ENCODE results near the gene KCP.
A peak's percentile ranks its signal among the peaks of the same experiment; 100 is the strongest.

Gene KCP

GRCh38 chr7:128904381-128905197, 5.9 kb downstream of the KCP start:
- DNase-seq = peak; percentile 11

- DNase-seq = no peak
Observed at GRCh38 chr7:128903621-128904361, 6.7 kb downstream of the KCP start.

- no peak for DNase-seq
Observed at GRCh38 chr7:128902761-128903585, 7.5 kb downstream of the KCP start.

GRCh38 chr7:128900237-128900636, 10.3 kb downstream of the KCP start:
- DNase-seq = no peak

GRCh38 chr7:128899392-128899791, 11.1 kb downstream of the KCP start:
- no peak for DNase-seq

GRCh38 chr7:128895320-128895719, 15.2 kb downstream of the KCP start:
- no peak for DNase-seq

GRCh38 chr7:128894101-128894440, 16.4 kb downstream of the KCP start:
- no peak for DNase-seq

- no peak for DNase-seq
Observed at GRCh38 chr7:128893251-128894100, 17.0 kb downstream of the KCP start.

- no peak for DNase-seq
Observed at GRCh38 chr7:128892521-128893250, 17.8 kb downstream of the KCP start.

GRCh38 chr7:128891942-128892269, 18.6 kb downstream of the KCP start:
- DNase-seq = no peak

- DNase-seq = no peak
Observed at GRCh38 chr7:128891110-128891941, 19.2 kb downstream of the KCP start.

- no peak for DNase-seq
Observed at GRCh38 chr7:128890306-128891109, 20.0 kb downstream of the KCP start.

GRCh38 chr7:128889121-128889520, 21.4 kb downstream of the KCP start:
- no peak for DNase-seq

GRCh38 chr7:128888756-128889095, 21.8 kb downstream of the KCP start:
- no peak for DNase-seq

GRCh38 chr7:128888039-128888755, 22.3 kb downstream of the KCP start:
- DNase-seq = no peak

GRCh38 chr7:128887169-128888038, 23.1 kb downstream of the KCP start:
- DNase-seq = no peak

- no peak for DNase-seq
Observed at GRCh38 chr7:128886391-128887168, 23.9 kb downstream of the KCP start.
